Parathyroid adenoma (tissue), 2 donors: ENCODE measurements around the gene B4GALT2.

Source experiments
- H2AFZ ChIP-seq: fragments of 300-600 bp; sonication (generic); one replicate; pipeline ENCODE4 v1.7.0; 2017; ENCODE audit warnings: antibody characterized with exemption, mild to moderate bottlenecking
- H3K27ac ChIP-seq: fragments of 300-600 bp; sonication (generic); one replicate; pipeline ENCODE4 v1.7.0; 2017
- H3K27me3 ChIP-seq: fragments of 300-600 bp; sonication (generic); one replicate; pipeline ENCODE4 v1.7.0; 2017; ENCODE audit warnings: low read length; ENCODE audit not compliant: control insufficient read depth, insufficient read depth
- H3K36me3 ChIP-seq: fragments of 300-600 bp; sonication (generic); one replicate; pipeline ENCODE4 v1.7.0; 2017; ENCODE audit warnings: low read length; ENCODE audit not compliant: control insufficient read depth, insufficient read depth
- H3K4me1 ChIP-seq: fragments of 300-600 bp; sonication (generic); one replicate; pipeline ENCODE4 v1.7.0; 2017; ENCODE audit warnings: control low read depth
- H3K4me2 ChIP-seq: fragments of 300-600 bp; sonication (generic); one replicate; pipeline ENCODE4 v1.7.0; 2017; ENCODE audit warnings: low read length
- H3K4me3 ChIP-seq: fragments of 300-600 bp; sonication (generic); one replicate; pipeline ENCODE4 v1.7.0; 2017; ENCODE audit warnings: low read depth, low read length
- H3K79me2 ChIP-seq: fragments of 300-600 bp; sonication (generic); one replicate; pipeline ENCODE4 v1.7.0; 2017; ENCODE audit warnings: control low read depth
- H3K9ac ChIP-seq: fragments of 300-600 bp; sonication (generic); one replicate; pipeline ENCODE4 v1.7.0; 2017; ENCODE audit warnings: mild to moderate bottlenecking
- H3K9me3 ChIP-seq: fragments of 300-600 bp; sonication (generic); one replicate; pipeline ENCODE4 v1.7.0; 2017; ENCODE audit warnings: low read length; ENCODE audit not compliant: control insufficient read depth
- TF ChIP-seq, protein P1 (sequence below): fragments of 300-600 bp; sonication (generic); IDR thresholded peaks from one replicate; pipeline ENCODE4 v1.7.0; 2017; ENCODE audit warnings: antibody characterized with exemption, mild to moderate bottlenecking
- donor health status: primary hyperparathyroidism.

Gene B4GALT2

DNA sequence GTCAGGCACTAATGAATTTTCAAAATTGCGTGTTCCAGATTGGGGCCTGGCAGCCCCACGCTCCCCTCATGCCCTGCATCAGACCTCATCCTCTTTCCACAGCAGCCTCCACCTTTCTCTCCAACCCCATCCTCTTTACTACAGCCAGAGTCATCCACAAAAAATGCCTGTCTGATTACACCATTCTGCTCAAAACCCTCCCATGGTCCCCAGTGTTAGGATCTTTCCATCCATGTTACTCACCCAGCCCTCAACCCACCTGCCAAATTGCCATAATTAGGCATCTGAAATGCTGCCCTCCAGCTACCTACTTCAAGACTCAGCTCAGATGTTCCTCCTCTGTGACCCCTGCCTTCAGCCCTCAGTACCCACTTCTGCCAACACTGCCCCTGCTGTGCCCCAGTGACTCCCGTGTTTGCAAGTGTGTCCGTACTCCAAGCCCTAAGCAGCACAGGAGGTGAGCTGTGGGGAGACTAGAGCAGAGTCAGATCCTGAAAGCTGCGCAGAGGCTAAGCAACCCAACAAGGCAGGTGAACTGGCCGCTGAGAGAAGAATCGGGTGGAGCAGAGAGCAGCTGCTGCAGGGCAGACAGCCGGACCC lies 46.1 kb upstream of the B4GALT2 start:
- no peak overlapping the region for H3K9ac ChIP-seq
- H3K4me2 ChIP-seq: peak overlapping the region; percentile 90
- no peaks in the 10 kb centered on the region for H3K79me2 ChIP-seq
- TF ChIP-seq, protein P1, sequence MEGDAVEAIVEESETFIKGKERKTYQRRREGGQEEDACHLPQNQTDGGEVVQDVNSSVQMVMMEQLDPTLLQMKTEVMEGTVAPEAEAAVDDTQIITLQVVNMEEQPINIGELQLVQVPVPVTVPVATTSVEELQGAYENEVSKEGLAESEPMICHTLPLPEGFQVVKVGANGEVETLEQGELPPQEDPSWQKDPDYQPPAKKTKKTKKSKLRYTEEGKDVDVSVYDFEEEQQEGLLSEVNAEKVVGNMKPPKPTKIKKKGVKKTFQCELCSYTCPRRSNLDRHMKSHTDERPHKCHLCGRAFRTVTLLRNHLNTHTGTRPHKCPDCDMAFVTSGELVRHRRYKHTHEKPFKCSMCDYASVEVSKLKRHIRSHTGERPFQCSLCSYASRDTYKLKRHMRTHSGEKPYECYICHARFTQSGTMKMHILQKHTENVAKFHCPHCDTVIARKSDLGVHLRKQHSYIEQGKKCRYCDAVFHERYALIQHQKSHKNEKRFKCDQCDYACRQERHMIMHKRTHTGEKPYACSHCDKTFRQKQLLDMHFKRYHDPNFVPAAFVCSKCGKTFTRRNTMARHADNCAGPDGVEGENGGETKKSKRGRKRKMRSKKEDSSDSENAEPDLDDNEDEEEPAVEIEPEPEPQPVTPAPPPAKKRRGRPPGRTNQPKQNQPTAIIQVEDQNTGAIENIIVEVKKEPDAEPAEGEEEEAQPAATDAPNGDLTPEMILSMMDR: no peak
- H3K4me1 ChIP-seq: peaks cover 20% of the 10 kb centered on the region
- no peaks in the 10 kb centered on the region for H3K9me3 ChIP-seq
- H3K4me3 ChIP-seq: peak overlapping the region; percentile 49
- no peaks in the 10 kb centered on the region for H3K36me3 ChIP-seq
- no peaks in the 10 kb centered on the region for H3K27me3 ChIP-seq
- peak overlapping the region; percentile 88 for H2AFZ ChIP-seq
- no peak overlapping the region for H3K27ac ChIP-seq

DNA sequence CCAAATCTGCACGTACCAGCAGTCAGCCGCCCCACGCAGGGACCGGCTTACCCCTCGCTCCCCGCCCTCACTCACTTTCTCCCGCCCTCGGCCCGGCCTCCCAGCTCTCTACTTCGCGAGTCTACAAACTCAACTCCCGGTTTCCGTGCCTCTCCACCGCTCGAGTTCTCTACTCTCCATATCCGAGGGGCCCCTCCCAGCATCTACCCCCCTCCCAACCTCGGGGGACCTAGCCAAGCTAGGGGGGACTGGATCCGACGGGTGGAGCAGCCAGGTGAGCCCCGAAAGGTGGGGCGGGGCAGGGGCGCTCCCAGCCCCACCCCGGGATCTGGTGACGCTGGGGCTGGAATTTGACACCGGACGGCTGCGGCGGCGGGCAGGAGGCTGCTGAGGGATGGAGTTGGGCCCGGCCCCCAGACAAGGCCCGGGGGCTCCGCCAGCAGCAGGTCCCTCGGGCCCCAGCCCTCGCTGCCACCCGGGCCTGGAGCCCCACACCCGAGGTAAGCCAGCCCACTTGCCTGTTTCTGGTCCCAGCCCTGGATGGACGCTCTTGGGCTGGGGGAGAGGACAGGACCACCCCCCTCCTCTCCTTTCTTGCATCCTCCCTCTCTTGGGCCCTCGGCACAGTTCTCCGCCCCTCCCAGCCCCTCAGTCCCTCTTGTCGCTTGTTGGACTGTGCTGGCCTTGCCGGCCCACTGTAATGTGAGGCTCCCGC lies 45.5 kb upstream of the B4GALT2 start, which contains the start of gene ARTN:
Gene ARTN, plus strand, starts transcription at position 416 of the 715 bp plus-strand sequence. CDS start 1,856 bp downstream, outside the sequence.
- H3K79me2 ChIP-seq: no peaks in the 10 kb centered on the region
- TF ChIP-seq, protein P1: no peak
- H2AFZ ChIP-seq: peak within 1 kb of the TSS; percentile 88
- H3K9me3 ChIP-seq: no peaks in the 10 kb centered on the region
- peak within 1 kb of the TSS; percentile 90 for H3K4me2 ChIP-seq
- H3K27me3 ChIP-seq: no peaks in the 10 kb centered on the region
- H3K36me3 ChIP-seq: no peaks in the 10 kb centered on the region
- H3K27ac ChIP-seq: peak within 1 kb of the TSS; percentile 66
- H3K4me1 ChIP-seq: peaks cover 20% of the 10 kb centered on the region
- H3K4me3 ChIP-seq: peak within 1 kb of the TSS; percentile 49
- H3K9ac ChIP-seq: no peak within 1 kb of the TSS

DNA sequence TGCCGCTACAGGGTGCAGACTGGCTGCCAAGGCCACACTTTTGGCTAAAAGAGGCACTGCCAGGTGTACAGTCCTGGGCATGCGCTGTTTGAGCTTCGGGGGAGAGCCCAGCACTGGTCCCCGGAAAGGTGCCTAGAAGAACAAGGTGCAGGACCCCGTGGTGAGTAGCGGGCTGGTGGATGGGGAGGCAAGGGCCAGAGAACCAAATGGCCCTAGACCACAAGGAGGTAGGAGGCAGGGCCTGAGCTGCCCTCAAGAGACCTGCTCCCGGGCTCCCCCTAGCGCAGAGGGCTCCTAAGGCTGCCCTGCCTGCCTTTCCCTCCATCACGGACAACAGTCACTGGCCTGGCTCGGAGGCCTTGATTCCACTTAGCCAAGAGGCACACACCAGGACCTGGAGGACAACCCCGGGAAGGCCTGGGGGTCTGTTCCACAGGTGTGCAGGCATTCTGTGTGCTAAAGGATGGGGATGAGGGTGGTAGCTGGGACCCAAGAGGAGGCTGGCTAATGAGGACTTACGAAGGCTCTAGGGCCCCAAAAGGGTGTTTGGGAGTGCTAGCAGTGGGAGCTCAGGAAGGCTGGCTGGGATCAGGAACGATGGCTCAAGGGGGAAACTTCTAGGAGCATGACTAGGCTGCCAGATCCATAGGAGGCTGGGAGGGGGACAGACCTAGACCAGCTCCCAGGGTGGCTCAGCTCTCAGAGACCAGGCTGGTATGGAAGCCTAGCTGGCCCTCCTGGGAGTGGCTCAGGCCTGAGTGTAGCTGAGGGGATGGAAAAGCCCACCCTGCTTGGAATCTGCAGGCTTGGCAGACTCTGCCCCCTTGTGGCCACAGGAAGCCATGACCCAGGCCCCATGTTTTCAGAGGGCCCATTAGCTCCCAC lies 44.7 kb upstream of the B4GALT2 start:
- Histone ChIP-seq H3K9ac (no peak overlapping the region), H3K27ac (peak overlapping the region; percentile 66), H3K36me3 (no peaks in the 10 kb centered on the region), H3K79me2 (no peaks in the 10 kb centered on the region), H3K9me3 (no peaks in the 10 kb centered on the region), H3K27me3 (no peaks in the 10 kb centered on the region), H3K4me1 (peaks cover 20% of the 10 kb centered on the region), H3K4me3 (peak overlapping the region; percentile 49), H2AFZ (peak overlapping the region; percentile 88), H3K4me2 (peak overlapping the region; percentile 90)
- TF ChIP-seq, protein P1: peak; percentile 59

DNA sequence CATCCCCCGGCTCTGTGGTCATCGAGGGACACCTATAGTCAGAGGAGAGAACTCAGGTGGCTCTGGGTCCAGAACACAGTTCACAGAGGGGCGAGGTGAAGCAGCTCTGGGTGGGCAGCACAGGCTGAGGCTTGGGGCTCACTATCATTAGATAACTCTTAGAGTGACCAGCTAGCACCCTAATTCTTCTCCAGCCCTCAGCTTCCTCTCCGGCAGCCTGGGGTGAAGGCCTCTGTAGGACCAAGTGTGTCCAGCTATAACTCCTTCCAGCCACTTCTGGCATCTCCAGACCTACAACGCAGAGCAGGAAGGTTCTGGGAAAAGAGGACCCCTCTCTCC lies 44.1 kb upstream of the B4GALT2 start:
- no peak overlapping the region for H3K4me3 ChIP-seq
- H3K9ac ChIP-seq: no peak overlapping the region
- H3K4me1 ChIP-seq: peaks cover 20% of the 10 kb centered on the region
- no peaks in the 10 kb centered on the region for H3K9me3 ChIP-seq
- H2AFZ ChIP-seq: no peak overlapping the region
- H3K27me3 ChIP-seq: no peaks in the 10 kb centered on the region
- H3K4me2 ChIP-seq: no peak overlapping the region
- no peaks in the 10 kb centered on the region for H3K79me2 ChIP-seq
- TF ChIP-seq, protein P1: no peak
- H3K27ac ChIP-seq: no peak overlapping the region
- no peaks in the 10 kb centered on the region for H3K36me3 ChIP-seq
